HepG2 (cell line): Measurements from ENCODE around the gene TAF6L. TPM values are rescaled to one million over a fixed set of nuclear protein-coding genes. Genes with fewer than 3 reads are reported as not detected.

Experiments
- CREM ChIP-seq, 2 experiments: sonication (generic) in 1 of 2; formaldehyde crosslinking in 1 of 2; IDR thresholded peaks; 2 replicates each; pipeline versions ENCODE4 v1.4.0 to v1.6.1; 2016 to 2020; ENCODE audit warnings: antibody characterized with exemption in 1 of 2, mild to moderate bottlenecking in 1 of 2, missing genetic modification reagents in 1 of 2
- GZF1 ChIP-seq: sonication (generic); formaldehyde crosslinking; IDR thresholded peaks from 2 replicates; pipeline ENCODE4 v1.5.1; 2020; ENCODE audit warnings: mild to moderate bottlenecking, missing genetic modification reagents
- NCOR1 ChIP-seq: fragments of 200-600 bp; sonication (generic); IDR thresholded peaks from 2 replicates; pipeline ENCODE4 v1.7.0; 2017; ENCODE audit warnings: antibody characterized with exemption, low read length, borderline replicate concordance
- POLR2AphosphoS5 ChIP-seq: IDR thresholded peaks from 2 replicates; pipeline ENCODE4 v1.6.1; 2012; ENCODE audit warnings: low read depth, low read length
- TBP ChIP-seq: sonication (generic); formaldehyde crosslinking; IDR thresholded peaks from 2 replicates; pipeline ENCODE4 v1.5.0; 2020; ENCODE audit warnings: missing genetic modification reagents
- ZNF230 ChIP-seq: sonication (generic); formaldehyde crosslinking; IDR thresholded peaks from 2 replicates; pipeline ENCODE4 v1.4.0; 2020; ENCODE audit warnings: mild to moderate bottlenecking, missing genetic modification reagents
- ZNF547 ChIP-seq: sonication (generic); formaldehyde crosslinking; IDR thresholded peaks from 2 replicates; pipeline ENCODE4 v1.5.1; 2020; ENCODE audit warnings: mild to moderate bottlenecking, missing genetic modification reagents
- ZNF567 ChIP-seq: sonication (generic); formaldehyde crosslinking; IDR thresholded peaks from 2 replicates; pipeline ENCODE4 v1.8.1; 2023; ENCODE audit warnings: mild to moderate bottlenecking, missing genetic modification reagents, borderline replicate concordance
- ZNF660 ChIP-seq: sonication (generic); formaldehyde crosslinking; IDR thresholded peaks from 2 replicates; pipeline ENCODE4 v1.5.1; 2020; ENCODE audit warnings: mild to moderate bottlenecking, low read depth, missing genetic modification reagents, borderline replicate concordance
- ZNF790 ChIP-seq: sonication (generic); formaldehyde crosslinking; IDR thresholded peaks from 2 replicates; pipeline ENCODE4 v1.8.0; 2022; ENCODE audit warnings: missing genetic modification reagents, mild to moderate bottlenecking, borderline replicate concordance
- ZSCAN31 ChIP-seq: sonication (generic); formaldehyde crosslinking; IDR thresholded peaks from 2 replicates; pipeline ENCODE4 v1.5.0; 2020; ENCODE audit warnings: low read depth, mild to moderate bottlenecking, missing genetic modification reagents
- polyA plus RNA-seq, 8 experiments: library from polyadenylated mRNA; depleted of rRNA in 3 of 8; stranded (reverse) in 7 of 8; unstranded in 1 of 8; fragments of >200 nt; fragmentation: Illumina TruSeq in 4 of 8; extraction: Trizol in 4 of 8; gene quantifications; 2 replicates each; pipeline versions ENCODE4 v1.2.1 to v1.2.3, GENCODE V29; 2011 to 2016; ENCODE audit warnings: low read depth in 4 of 8, missing spikeins in 1 of 8, mixed read lengths in 1 of 8; ENCODE audit not compliant: insufficient read depth in 1 of 8
- total RNA-seq, 5 experiments: library from RNA; depleted of rRNA; stranded (reverse); fragments of >200 nt; fragmentation: Illumina TruSeq; extraction: Trizol; gene quantifications; 2 replicates each; pipeline ENCODE4 v1.2.3, GENCODE V29; 2016; ENCODE audit warnings: low read depth in 1 of 5
- TF ChIP-seq, protein P1 (sequence below): sonication (generic); formaldehyde crosslinking; IDR thresholded peaks from 2 replicates; pipeline ENCODE4 v1.5.0; 2020; ENCODE audit warnings: mild to moderate bottlenecking, missing genetic modification reagents
- TF ChIP-seq, protein P2 (sequence below): sonication (generic); formaldehyde crosslinking; conservative IDR thresholded peaks from 2 replicates; pipeline ENCODE4 v1.4.0; 2020; ENCODE audit warnings: missing genetic modification reagents
- TF ChIP-seq, protein P3 (sequence below), 2 experiments: sonication (generic) in 1 of 2; formaldehyde crosslinking in 1 of 2; IDR thresholded peaks; 2 replicates each; pipeline versions ENCODE4 v1.4.0 to v1.6.1; 2018 to 2020; ENCODE audit warnings: missing genetic modification reagents in 2 of 2, borderline replicate concordance in 1 of 2, low read depth in 1 of 2, mild to moderate bottlenecking in 1 of 2, missing biosample characterization in 1 of 2
- TF ChIP-seq, protein P4 (sequence below): IDR thresholded peaks from 2 replicates; pipeline ENCODE4 v1.6.1; 2012; ENCODE audit warnings: low read length, improper control_type of control experiment
- TF ChIP-seq, protein P5 (sequence below): sonication (generic); formaldehyde crosslinking; IDR thresholded peaks from 2 replicates; pipeline ENCODE4 v1.4.0; 2020; ENCODE audit warnings: missing genetic modification reagents

The TAF6L gene
- total and polyA plus RNA-seq, 2 of the 13 experiments (the other 11 are each of a cell fraction or from before 2014, with no cell fraction given): 12.6 to 19.4 TPM

DNA sequence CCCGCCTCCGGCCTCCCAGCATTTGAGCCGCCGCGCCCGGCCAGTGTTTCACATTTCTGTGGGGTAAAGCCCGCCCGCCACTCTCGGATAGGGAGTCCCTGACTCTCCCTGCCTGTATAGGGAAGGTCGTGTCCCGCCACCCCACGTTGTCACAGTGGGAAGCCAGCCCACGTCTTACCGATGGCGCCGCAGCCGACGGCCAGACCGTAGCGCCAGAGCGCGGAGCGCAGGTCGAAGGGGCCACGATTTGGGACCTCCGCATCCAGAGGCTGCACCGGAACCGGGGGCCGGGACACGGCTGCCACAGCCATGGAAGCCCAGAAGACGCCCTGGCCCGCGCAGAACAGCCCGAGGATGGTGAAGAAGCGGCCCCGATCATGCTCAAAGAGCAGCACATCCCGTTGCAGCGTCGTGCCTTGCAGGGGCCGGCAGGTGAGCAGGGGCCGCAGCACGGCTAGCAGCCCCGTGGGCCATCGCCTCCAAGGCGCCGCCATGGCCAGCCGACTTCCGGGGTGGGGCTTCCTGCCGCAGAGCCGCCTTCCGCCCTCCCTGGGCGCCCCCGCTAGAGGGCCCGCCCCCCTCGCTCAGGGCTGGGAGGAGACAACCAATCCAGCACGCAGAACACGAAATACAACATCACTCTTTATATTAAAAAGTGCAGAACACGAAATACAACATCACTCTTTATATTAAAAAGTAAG, 20.5 kb downstream of the TAF6L start, which contains the start of gene TMEM223 (continued):
- TF ChIP-seq, protein P1, sequence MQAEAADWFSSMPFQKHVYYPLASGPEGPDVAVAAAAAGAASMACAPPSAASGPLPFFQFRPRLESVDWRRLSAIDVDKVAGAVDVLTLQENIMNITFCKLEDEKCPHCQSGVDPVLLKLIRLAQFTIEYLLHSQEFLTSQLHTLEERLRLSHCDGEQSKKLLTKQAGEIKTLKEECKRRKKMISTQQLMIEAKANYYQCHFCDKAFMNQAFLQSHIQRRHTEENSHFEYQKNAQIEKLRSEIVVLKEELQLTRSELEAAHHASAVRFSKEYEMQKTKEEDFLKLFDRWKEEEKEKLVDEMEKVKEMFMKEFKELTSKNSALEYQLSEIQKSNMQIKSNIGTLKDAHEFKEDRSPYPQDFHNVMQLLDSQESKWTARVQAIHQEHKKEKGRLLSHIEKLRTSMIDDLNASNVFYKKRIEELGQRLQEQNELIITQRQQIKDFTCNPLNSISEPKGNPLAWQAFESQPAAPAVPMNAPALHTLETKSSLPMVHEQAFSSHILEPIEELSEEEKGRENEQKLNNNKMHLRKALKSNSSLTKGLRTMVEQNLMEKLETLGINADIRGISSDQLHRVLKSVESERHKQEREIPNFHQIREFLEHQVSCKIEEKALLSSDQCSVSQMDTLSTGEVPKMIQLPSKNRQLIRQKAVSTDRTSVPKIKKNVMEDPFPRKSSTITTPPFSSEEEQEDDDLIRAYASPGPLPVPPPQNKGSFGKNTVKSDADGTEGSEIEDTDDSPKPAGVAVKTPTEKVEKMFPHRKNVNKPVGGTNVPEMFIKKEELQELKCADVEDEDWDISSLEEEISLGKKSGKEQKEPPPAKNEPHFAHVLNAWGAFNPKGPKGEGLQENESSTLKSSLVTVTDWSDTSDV (CRISPR knock-in tag): no peak; the same call in 1 of the 2 replicates
- no peak for TF ChIP-seq CREM (IDR thresholded peaks at IDR 0.05)
- no peak for TF ChIP-seq CREM (CRISPR knock-in tag; IDR thresholded peaks at IDR 0.05)
- no peak for TF ChIP-seq ZNF790 (CRISPR knock-in tag)
- TF ChIP-seq ZSCAN31 (CRISPR knock-in tag): peak; percentile 41; the same call in 1 of the 2 replicates
- no peak for TF ChIP-seq NCOR1
- TF ChIP-seq, protein P2, sequence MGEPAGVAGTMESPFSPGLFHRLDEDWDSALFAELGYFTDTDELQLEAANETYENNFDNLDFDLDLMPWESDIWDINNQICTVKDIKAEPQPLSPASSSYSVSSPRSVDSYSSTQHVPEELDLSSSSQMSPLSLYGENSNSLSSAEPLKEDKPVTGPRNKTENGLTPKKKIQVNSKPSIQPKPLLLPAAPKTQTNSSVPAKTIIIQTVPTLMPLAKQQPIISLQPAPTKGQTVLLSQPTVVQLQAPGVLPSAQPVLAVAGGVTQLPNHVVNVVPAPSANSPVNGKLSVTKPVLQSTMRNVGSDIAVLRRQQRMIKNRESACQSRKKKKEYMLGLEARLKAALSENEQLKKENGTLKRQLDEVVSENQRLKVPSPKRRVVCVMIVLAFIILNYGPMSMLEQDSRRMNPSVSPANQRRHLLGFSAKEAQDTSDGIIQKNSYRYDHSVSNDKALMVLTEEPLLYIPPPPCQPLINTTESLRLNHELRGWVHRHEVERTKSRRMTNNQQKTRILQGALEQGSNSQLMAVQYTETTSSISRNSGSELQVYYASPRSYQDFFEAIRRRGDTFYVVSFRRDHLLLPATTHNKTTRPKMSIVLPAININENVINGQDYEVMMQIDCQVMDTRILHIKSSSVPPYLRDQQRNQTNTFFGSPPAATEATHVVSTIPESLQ (CRISPR knock-in tag): no peak
- peak; percentile 95 for TF ChIP-seq ZNF547 (CRISPR knock-in tag)
- no peak for TF ChIP-seq TBP (CRISPR knock-in tag)
- no peak for TF ChIP-seq ZNF230 (CRISPR knock-in tag)
- TF ChIP-seq, protein P3, sequence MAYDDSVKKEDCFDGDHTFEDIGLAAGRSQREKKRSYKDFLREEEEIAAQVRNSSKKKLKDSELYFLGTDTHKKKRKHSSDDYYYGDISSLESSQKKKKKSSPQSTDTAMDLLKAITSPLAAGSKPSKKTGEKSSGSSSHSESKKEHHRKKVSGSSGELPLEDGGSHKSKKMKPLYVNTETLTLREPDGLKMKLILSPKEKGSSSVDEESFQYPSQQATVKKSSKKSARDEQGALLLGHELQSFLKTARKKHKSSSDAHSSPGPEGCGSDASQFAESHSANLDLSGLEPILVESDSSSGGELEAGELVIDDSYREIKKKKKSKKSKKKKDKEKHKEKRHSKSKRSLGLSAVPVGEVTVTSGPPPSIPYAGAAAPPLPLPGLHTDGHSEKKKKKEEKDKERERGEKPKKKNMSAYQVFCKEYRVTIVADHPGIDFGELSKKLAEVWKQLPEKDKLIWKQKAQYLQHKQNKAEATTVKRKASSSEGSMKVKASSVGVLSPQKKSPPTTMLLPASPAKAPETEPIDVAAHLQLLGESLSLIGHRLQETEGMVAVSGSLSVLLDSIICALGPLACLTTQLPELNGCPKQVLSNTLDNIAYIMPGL (CRISPR knock-in tag; IDR thresholded peaks at IDR 0.05; ENCODE audit: borderline replicate concordance in 1 of 2, low read depth in 1 of 2): peak; percentile 69 to 91; a peak in 3 of 4 replicates
- TF ChIP-seq, protein P4, sequence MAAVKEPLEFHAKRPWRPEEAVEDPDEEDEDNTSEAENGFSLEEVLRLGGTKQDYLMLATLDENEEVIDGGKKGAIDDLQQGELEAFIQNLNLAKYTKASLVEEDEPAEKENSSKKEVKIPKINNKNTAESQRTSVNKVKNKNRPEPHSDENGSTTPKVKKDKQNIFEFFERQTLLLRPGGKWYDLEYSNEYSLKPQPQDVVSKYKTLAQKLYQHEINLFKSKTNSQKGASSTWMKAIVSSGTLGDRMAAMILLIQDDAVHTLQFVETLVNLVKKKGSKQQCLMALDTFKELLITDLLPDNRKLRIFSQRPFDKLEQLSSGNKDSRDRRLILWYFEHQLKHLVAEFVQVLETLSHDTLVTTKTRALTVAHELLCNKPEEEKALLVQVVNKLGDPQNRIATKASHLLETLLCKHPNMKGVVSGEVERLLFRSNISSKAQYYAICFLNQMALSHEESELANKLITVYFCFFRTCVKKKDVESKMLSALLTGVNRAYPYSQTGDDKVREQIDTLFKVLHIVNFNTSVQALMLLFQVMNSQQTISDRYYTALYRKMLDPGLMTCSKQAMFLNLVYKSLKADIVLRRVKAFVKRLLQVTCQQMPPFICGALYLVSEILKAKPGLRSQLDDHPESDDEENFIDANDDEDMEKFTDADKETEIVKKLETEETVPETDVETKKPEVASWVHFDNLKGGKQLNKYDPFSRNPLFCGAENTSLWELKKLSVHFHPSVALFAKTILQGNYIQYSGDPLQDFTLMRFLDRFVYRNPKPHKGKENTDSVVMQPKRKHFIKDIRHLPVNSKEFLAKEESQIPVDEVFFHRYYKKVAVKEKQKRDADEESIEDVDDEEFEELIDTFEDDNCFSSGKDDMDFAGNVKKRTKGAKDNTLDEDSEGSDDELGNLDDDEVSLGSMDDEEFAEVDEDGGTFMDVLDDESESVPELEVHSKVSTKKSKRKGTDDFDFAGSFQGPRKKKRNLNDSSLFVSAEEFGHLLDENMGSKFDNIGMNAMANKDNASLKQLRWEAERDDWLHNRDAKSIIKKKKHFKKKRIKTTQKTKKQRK: no peak
- TF ChIP-seq POLR2AphosphoS5: peak; percentile 90
- no peak for TF ChIP-seq ZNF660 (CRISPR knock-in tag)
- 0 out of 2 replicates have a peak, but pooled peaks have one; percentile 81 for TF ChIP-seq ZNF567 (CRISPR knock-in tag)
- 0 out of 2 replicates have a peak, but pooled peaks have one; percentile 48 for TF ChIP-seq GZF1 (CRISPR knock-in tag)
- TF ChIP-seq, protein P5, sequence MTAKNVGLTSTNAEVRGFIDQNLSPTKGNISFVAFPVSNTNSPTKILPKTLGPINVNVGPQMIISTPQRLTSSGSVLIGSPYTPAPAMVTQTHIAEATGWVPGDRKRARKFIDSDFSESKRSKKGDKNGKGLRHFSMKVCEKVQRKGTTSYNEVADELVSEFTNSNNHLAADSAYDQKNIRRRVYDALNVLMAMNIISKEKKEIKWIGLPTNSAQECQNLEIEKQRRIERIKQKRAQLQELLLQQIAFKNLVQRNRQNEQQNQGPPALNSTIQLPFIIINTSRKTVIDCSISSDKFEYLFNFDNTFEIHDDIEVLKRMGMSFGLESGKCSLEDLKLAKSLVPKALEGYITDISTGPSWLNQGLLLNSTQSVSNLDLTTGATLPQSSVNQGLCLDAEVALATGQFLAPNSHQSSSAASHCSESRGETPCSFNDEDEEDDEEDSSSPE: peak; percentile 79
